ENCODE results near the gene RASSF9. TPM values are rescaled to one million over a fixed set of nuclear protein-coding genes. Genes with fewer than 3 reads are reported as not detected.

RASSF9 gene
- not detected for total RNA-seq

DNA sequence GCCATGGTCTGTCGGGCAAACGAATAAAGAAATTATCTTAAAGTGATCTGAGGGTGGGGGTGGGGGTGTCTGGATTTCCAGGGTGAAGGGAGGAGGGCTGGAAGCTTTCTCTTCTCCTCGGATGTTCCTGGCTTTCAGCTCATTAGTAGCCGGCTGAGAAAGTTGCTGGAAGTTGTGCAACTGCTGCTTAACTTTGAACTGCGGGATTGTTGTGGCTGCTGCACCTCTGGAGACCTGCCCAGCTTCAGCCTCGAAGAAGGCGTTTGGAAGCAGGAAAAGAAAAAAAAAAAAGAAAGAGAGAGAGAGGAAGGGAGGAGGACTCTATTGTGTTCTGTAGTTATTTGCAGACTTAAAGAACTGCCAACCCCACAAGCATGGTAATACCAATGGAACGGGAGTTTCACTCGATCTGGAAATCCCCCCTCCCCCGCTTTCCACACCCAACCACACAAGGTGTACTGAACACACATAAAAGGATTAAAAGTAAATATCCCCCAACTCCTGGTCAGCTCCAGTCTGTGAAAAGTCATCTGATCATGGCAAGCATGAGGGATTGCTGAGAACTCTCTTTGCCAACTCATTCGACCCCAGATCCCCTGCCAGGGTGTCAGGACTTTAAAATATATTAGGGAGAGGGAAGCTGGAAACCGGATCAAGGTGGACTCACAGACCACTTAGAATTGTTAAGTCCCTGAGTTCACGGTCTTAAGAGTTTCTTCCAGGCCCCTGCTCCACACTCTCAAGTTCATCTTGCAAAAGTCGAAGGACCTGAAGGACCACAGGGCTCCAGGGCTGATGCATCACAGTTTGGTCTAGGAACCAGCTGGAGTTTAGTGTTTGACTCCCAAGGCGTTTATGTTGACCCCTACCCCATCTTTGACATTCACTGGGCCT, at the start of gene RASSF9:
TSS of gene RASSF9 (minus strand) at position 213 of the 894 bp plus-strand sequence. CDS start at position 5, 208 bp downstream.
- ATAC-seq = no peak

DNA sequence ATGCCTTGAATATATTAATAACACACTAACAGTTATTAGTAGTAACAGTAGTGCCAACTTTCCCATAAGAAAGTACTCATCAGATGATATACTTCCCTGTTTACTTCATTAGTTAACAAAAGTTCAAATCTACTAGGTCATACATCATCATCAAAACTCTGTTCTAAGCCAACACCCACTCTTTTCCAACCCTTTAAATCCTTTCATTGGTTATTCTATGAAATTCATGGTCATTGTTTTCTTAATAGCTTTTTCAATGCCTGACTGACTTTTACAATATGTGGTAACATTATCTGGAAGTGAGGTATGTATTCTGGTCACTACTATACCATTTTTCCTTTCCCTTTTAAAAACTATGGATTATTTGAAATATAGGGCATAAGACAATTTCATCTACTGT, 47.6 kb upstream of the RASSF9 start:
- no peak for DNase-seq
- ATAC-seq = no peak
- Mint-ChIP-seq H3K4me1 (no peaks in the 10 kb centered on the region), H3K9me3 (ENCODE audit: low read depth) (no peaks in the 10 kb centered on the region), H3K4me3 (no peak overlapping the region), H3K27me3 (peaks cover 6% of the 10 kb centered on the region), H3K36me3 (ENCODE audit: low read depth) (no peaks in the 10 kb centered on the region), H3K27ac (no peak overlapping the region)
- ChIA-PET CTCF (no interaction called here), POLR2A (no interaction called here)
- intact Hi-C loops (cut with DNase I, micrococcal nuclease) = no loop called here

More for the DNA sequence above, at the start of gene RASSF9:
- H3K27ac Mint-ChIP-seq = no peak within 1 kb of the TSS
- ChIA-PET POLR2A (no interaction called here), CTCF (no interaction called here)
- H3K4me3 Mint-ChIP-seq = no peak within 1 kb of the TSS
- H3K4me1 Mint-ChIP-seq = no peaks in the 10 kb centered on the region
- no peaks in the 10 kb centered on the region for H3K36me3 Mint-ChIP-seq (ENCODE audit: low read depth)
- H3K27me3 Mint-ChIP-seq = peaks cover 2% of the 10 kb centered on the region
- no peaks in the 10 kb centered on the region for H3K9me3 Mint-ChIP-seq (ENCODE audit: low read depth)
- no peak for DNase-seq
- intact Hi-C loops (cut with DNase I, micrococcal nuclease) = no loop called here

DNA sequence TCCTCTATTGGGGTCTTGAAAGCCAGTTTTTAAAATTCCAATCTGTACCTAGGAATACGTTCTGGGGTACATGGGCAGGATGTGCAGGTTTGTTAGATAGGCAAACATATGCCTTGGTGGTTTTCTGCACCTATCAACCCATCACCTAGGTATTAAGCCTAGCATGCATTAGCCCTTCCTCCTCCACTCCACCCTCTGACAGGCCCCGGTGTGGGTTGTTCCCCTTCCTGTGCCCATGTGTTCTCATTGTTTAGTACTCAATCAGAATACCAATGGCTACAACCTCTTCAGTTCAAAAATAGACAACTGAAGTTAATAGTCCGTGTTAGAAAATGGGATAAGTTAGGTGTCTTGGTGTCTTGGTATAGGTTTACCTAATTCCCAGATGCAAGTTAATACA, 41.2 kb upstream of the RASSF9 start:
- POLR2A ChIA-PET = no interaction called here
- intact Hi-C loops (cut with DNase I, micrococcal nuclease) = no loop called here
- ATAC-seq = no peak

DNA sequence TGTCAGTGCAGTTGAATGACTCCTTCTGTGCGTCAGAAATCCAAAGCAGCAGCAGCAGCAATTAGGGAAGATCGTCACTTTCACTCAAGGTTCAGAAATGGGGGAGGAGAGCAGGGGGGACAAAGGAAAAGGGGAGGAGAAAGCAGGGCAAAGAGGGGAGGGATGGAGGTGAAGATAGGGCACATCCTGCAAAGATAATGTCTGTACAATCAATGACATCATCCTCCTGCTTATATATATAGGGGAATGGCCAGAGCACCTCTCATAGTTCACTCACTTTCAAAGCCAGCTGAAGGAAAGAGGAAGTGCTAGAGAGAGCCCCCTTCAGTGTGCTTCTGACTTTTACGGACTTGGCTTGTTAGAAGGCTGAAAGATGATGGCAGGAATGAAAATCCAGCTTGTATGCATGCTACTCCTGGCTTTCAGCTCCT, 37.8 kb upstream of the RASSF9 start, which contains the start of gene NTS:
TSS of gene NTS (plus strand) at position 265 of the 431 bp plus-strand sequence. CDS start at position 374, 109 bp downstream.
- ChIA-PET POLR2A (no interaction called here), CTCF (interaction anchor here (1.0 kb wide), 1 partner anchor 999 kb away, joined by 3 read pairs; no protein-coding TSS in a partner anchor)
- intact Hi-C loops (cut with DNase I, micrococcal nuclease) = loop anchor here in 1 of 2 experiments (5.0 kb wide), 1 partner anchor 997 kb away; no protein-coding TSS in a partner anchor
- Mint-ChIP-seq H3K4me1 (no peaks in the 10 kb centered on the region), H3K27ac (no peak within 1 kb of the TSS), H3K9me3 (ENCODE audit: low read depth) (no peaks in the 10 kb centered on the region), H3K36me3 (ENCODE audit: low read depth) (no peaks in the 10 kb centered on the region), H3K4me3 (no peak within 1 kb of the TSS), H3K27me3 (no peaks in the 10 kb centered on the region)
- no peak for ATAC-seq
- no peak for DNase-seq

More for the DNA sequence above, 41.2 kb upstream of the RASSF9 start:
- Mint-ChIP-seq H3K4me1 (no peaks in the 10 kb centered on the region), H3K27ac (no peak overlapping the region), H3K9me3 (ENCODE audit: low read depth) (no peaks in the 10 kb centered on the region), H3K36me3 (ENCODE audit: low read depth) (no peaks in the 10 kb centered on the region), H3K4me3 (no peak overlapping the region), H3K27me3 (no peaks in the 10 kb centered on the region)
- CTCF ChIA-PET = no interaction called here
- DNase-seq = no peak

DNA sequence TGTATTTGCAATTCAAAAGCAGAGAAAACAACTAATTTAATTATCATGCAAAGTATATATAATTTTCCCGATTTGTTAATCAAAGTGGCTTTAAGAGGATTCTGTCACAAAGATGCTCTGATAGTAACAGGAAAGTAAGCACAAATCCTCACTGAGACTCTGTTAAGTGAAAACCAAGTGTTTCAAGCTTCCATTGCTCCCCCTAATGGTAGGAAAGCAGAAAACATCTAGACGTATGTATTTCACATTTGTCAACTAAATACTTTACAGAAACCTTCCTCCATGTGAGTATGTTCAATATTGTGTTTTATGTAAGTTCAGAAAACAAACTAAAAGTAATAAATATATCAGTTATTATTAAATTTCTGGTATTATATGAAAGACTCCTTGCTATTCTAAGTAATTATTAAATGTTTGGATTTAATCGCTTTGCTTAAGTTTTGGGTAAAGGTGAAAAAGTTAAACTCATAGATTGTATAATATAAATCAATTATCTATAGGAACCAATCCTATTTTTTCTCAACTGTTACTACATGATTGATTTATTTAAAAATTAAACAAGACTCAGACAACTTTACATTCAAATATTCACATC, 36.4 kb upstream of the RASSF9 start:
- Mint-ChIP-seq H3K4me3 (no peak overlapping the region), H3K9me3 (ENCODE audit: low read depth) (no peaks in the 10 kb centered on the region), H3K36me3 (ENCODE audit: low read depth) (no peaks in the 10 kb centered on the region), H3K4me1 (no peaks in the 10 kb centered on the region), H3K27me3 (no peaks in the 10 kb centered on the region), H3K27ac (no peak overlapping the region)
- ChIA-PET CTCF (interaction anchor here (0.6 kb wide), 1 partner anchor 138 kb away, joined by 3 read pairs; no protein-coding TSS in a partner anchor), POLR2A (no interaction called here)
- no peak for DNase-seq
- ATAC-seq = no peak
- intact Hi-C loops (cut with DNase I, micrococcal nuclease) = loop anchor here (1.0 to 5.0 kb wide), 5 partner anchors 297 to 995 kb away; no protein-coding TSS in a partner anchor

DNA sequence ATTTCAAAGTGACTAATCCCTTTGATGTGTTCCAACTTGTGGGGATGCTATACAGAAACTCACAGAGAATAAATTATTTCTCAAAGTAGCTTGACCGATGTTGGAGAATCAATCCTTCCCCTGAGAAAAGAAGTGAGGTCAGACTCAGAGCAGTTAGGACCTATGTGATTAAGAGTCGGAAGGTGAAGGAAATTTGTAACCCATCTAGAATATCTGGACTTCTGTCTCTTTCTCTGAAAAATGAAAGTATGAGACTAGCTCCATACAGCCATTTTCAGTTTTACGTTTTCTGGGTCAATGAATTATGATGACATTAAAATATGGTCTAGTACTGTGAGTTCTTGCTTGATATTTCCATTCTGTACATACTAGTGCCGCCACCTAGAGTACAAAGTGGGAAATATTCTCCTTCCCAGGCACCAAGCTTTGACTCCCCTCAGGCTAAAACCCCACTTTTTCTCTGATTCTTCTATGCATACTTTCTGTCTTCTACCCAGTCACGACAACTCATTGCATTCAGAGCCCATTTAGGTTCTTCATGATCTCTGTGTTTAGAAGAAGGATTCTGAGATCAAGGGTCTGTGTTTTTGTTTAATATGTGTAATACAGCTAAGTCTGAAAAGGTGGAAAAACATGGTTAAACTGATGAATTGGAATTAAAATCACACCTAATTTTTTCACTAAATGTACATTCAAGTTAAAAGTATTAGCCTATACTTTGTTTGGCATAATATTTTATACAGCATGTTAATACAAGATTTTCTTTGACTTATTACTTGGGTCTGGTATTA, 31.0 kb upstream of the RASSF9 start:
- H3K27me3 Mint-ChIP-seq = no peaks in the 10 kb centered on the region
- ChIA-PET CTCF (interaction anchor here (0.7 to 2.0 kb wide), 13 partner anchors 8 to 738 kb away, joined by 3 to 10 read pairs (median 3); no protein-coding TSS in a partner anchor), POLR2A (interaction anchor here (0.6 kb wide), 1 partner anchor 111 kb away, joined by 3 read pairs; no protein-coding TSS in a partner anchor)
- H3K4me3 Mint-ChIP-seq = no peak overlapping the region
- H3K9me3 Mint-ChIP-seq (ENCODE audit: low read depth) = no peaks in the 10 kb centered on the region
- no peaks in the 10 kb centered on the region for H3K36me3 Mint-ChIP-seq (ENCODE audit: low read depth)
- intact Hi-C loops (cut with DNase I, micrococcal nuclease) = loop anchor here (1.0 to 5.0 kb wide), 3 partner anchors 292 to 790 kb away; no protein-coding TSS in a partner anchor
- peak; percentile 30 for ATAC-seq
- DNase-seq = peak; percentile 30
- no peaks in the 10 kb centered on the region for H3K4me1 Mint-ChIP-seq
- H3K27ac Mint-ChIP-seq = no peak overlapping the region

DNA sequence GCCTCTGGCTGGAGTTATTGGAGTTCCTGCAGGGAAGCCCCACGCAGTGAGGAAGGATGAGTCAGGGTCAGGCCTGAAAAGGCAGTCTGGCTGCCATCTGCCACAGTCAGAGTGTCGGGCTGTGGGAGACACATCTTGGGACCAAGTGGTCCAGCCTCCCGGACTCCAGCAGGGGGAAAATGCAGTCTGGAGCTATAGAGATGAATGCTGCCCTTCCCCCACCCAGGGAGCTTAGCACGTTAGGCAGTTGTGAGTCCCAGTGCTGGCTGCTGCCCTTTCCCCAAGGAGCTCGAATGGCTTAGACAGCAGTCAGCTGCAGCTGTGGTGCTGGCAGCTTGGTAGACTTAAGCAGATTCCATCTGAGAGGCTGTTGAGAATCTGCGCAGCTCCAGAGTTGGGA, 29.7 kb upstream of the RASSF9 start:
- DNase-seq (no peak), ATAC-seq (no peak)
- CTCF ChIA-PET = interaction anchor here (1.0 kb wide), 1 partner anchor 397 kb away, joined by 4 read pairs; no protein-coding TSS in a partner anchor
- no peaks in the 10 kb centered on the region for H3K4me1 Mint-ChIP-seq
- intact Hi-C loops (cut with DNase I, micrococcal nuclease) = loop anchor here in 1 of 2 experiments (5.0 kb wide), 1 partner anchor 789 kb away; no protein-coding TSS in a partner anchor
- POLR2A ChIA-PET = no interaction called here
- no peak overlapping the region for H3K4me3 Mint-ChIP-seq
- H3K27me3 Mint-ChIP-seq = no peaks in the 10 kb centered on the region
- no peaks in the 10 kb centered on the region for H3K9me3 Mint-ChIP-seq (ENCODE audit: low read depth)
- H3K27ac Mint-ChIP-seq = no peak overlapping the region
- no peaks in the 10 kb centered on the region for H3K36me3 Mint-ChIP-seq (ENCODE audit: low read depth)

DNA sequence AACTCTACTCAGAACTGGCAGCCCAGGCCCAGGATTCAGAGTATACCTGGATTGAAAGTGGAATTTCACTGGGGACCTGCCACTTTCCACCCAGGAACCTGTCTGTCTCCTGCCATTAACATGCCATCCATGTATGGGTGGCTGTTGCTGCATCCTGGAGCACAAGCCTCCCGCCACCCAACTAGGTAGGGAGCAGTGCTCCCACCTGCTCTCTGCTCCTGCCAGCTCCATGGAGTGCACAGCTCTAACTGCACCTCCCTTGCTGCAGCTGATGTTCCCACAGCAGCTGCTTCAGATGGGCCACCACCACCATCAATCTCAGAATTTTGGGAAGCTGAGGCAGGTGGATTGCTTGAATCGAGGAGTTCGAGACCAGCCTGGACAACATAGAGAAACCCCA, 20.8 kb upstream of the RASSF9 start:
- Mint-ChIP-seq H3K9me3 (ENCODE audit: low read depth) (peaks cover 2% of the 10 kb centered on the region), H3K27me3 (no peaks in the 10 kb centered on the region), H3K36me3 (ENCODE audit: low read depth) (no peaks in the 10 kb centered on the region), H3K27ac (no peak overlapping the region), H3K4me3 (no peak overlapping the region), H3K4me1 (no peaks in the 10 kb centered on the region)
- ATAC-seq (no peak), DNase-seq (no peak)
- intact Hi-C loops (cut with DNase I, micrococcal nuclease) = no loop called here
- CTCF ChIA-PET = interaction anchor here (0.6 kb wide), 1 partner anchor 852 kb away, joined by 3 read pairs; no protein-coding TSS in a partner anchor
- POLR2A ChIA-PET = no interaction called here

DNA sequence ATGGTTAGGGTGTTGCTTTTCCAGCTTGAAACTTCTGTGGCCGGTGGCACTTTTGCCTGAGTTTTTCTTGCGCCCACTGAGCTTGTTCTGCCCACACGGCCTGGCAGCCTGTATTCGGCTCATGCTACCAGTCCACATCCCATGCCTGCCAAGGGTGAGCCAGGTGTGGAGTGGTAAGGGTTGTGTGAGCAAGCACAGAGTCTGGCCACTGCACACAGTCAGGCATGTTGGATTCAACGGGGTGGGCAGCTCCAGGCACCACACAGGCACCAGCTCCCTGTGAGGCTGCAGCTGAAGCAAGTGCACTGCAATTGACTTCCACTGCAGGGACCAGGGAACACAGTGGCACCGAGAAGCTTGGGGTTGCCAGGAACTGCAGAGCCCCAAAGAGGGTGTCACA, 19.1 kb upstream of the RASSF9 start:
- Mint-ChIP-seq H3K4me1 (no peaks in the 10 kb centered on the region), H3K4me3 (no peak overlapping the region), H3K27ac (no peak overlapping the region), H3K9me3 (ENCODE audit: low read depth) (peaks cover 2% of the 10 kb centered on the region), H3K36me3 (ENCODE audit: low read depth) (no peaks in the 10 kb centered on the region), H3K27me3 (no peaks in the 10 kb centered on the region)
- intact Hi-C loops (cut with DNase I, micrococcal nuclease) = no loop called here
- DNase-seq (no peak), ATAC-seq (no peak)
- ChIA-PET POLR2A (no interaction called here), CTCF (interaction anchor here (1.4 to 1.5 kb wide), 2 partner anchors 9 to 12 kb away, joined by 4 read pairs; no protein-coding TSS in a partner anchor)

DNA sequence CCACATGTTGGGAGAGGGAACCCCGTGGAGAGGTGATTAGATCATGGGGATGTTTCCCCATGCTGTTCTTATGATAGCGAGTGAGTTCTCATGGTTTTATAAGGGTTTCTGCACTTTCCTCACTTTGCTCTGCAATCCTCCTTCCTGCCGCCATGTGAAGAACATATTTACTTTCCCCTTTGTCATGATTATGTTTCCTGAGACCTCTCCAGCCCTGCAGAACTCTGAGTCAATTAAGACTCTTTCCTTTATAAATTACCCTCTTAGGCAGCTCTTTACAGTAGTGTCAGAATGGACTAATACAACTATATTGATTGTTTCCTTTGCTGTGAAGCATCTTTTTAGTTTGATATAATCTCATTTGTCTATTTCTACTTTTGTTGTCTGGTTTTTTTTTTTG, 13.1 kb upstream of the RASSF9 start:
- H3K27me3 Mint-ChIP-seq = no peaks in the 10 kb centered on the region
- peaks cover 2% of the 10 kb centered on the region for H3K9me3 Mint-ChIP-seq (ENCODE audit: low read depth)
- CTCF ChIA-PET = no interaction called here
- intact Hi-C loops (cut with DNase I, micrococcal nuclease) = no loop called here
- no peaks in the 10 kb centered on the region for H3K36me3 Mint-ChIP-seq (ENCODE audit: low read depth)
- POLR2A ChIA-PET = no interaction called here
- ATAC-seq (no peak), DNase-seq (no peak)
- H3K4me1 Mint-ChIP-seq = no peaks in the 10 kb centered on the region
- H3K27ac Mint-ChIP-seq = no peak overlapping the region
- H3K4me3 Mint-ChIP-seq = no peak overlapping the region
